HCT116 (cell line): ENCODE measurements around the gene HOXC11. TPM values are rescaled to one million over a fixed set of nuclear protein-coding genes. Genes with fewer than 3 reads are reported as not detected.

Source experiments
- ATAC-seq: fragments of 200-7000 bp; cut with Tn5 transposase; 2 replicates; pipeline ENCODE4 v1.9.1; 2020; ENCODE audit warnings: mild to moderate bottlenecking, moderate library complexity
- BruUV-seq: library from RNA; stranded (reverse); fragments of 400-500 nt; replicated peaks from 2 replicates; lab custom pipeline; 2021; lab: Mats Ljungman, UMichigan
- CTCF ChIA-PET: fragments of 300-600 bp; sonication (Branson Sonifier 250); formaldehyde crosslinking; loops from one replicate; lab custom pipeline; 2021; ENCODE audit warnings: antibody characterized with exemption; lab: Charles Lee
- POLR2A ChIA-PET: fragments of 300-600, 350-600 bp; sonication (Branson Sonifier 250); formaldehyde crosslinking; loops from one replicate; lab custom pipeline; 2021; ENCODE audit warnings: antibody characterized with exemption; lab: Charles Lee
- RAD21 ChIA-PET, 2 experiments: fragments of 300-600 bp; sonication (Branson Sonifier 250); formaldehyde crosslinking; loops; one replicate each; lab custom pipeline; 2023; ENCODE audit warnings: low total read pairs in 2 of 2; ENCODE audit not compliant: uncharacterized antibody in 2 of 2, unreplicated experiment in 2 of 2, low non-redundant PET in 1 of 2; lab: Charles Lee
- DNase-seq: peaks from one replicate; pipeline ENCODE4 v3.0.0-alpha.2; 2010; ENCODE audit warnings: low read depth, low spot score
- H2AFZ ChIP-seq: fragments of 200-600 bp; shearing (Covaris generic), sonication (generic); 2 replicates; pipeline ENCODE4 v1.6.1; 2017; ENCODE audit warnings: low read depth, mixed run types, mixed read lengths, antibody characterized with exemption, low read length; ENCODE audit not compliant: poor library complexity, severe bottlenecking
- H3K27ac ChIP-seq: 2 replicates; pipeline ENCODE4 v1.5.1; 2012; ENCODE audit warnings: low read depth, low read length
- H3K27me3 ChIP-seq: fragments of 200-600 bp; sonication (generic); 2 replicates; pipeline ENCODE4 v1.6.1; 2016; ENCODE audit warnings: mixed run types, low read length, mixed read lengths; ENCODE audit not compliant: insufficient read depth
- H3K36me3 ChIP-seq, 2 experiments: fragments of 200-500 bp in 1 of 2; fragments of 200-600 bp in 1 of 2; sonication (Bioruptor generic) in 1 of 2; sonication (generic) in 1 of 2; 2 replicates each; pipeline versions ENCODE4 v1.5.1 to v1.6.1; 2014 to 2016; ENCODE audit warnings: low read length in 2 of 2, inconsistent platforms in 1 of 2, mixed read lengths in 1 of 2, mixed run types in 1 of 2; ENCODE audit not compliant: insufficient read depth in 2 of 2, control insufficient read depth in 1 of 2
- H3K4me1 ChIP-seq, 2 experiments: fragments of 200-600 bp in 1 of 2; sonication (generic) in 1 of 2; 2 replicates each; pipeline versions ENCODE4 v1.5.1 to v1.6.1; 2012 to 2017; ENCODE audit warnings: low read length in 2 of 2, inconsistent platforms in 1 of 2, mild to moderate bottlenecking in 1 of 2, mixed read lengths in 1 of 2, mixed run types in 1 of 2, moderate library complexity in 1 of 2; ENCODE audit not compliant: insufficient read depth in 2 of 2, control insufficient read depth in 1 of 2
- H3K4me2 ChIP-seq: fragments of 200-600 bp; sonication (generic); 2 replicates; pipeline ENCODE4 v1.6.1; 2017; ENCODE audit warnings: mixed run types, low read length, mixed read lengths
- H3K4me3 ChIP-seq, 2 experiments: fragments of 200-600 bp in 1 of 2; sonication (generic) in 1 of 2; replicated peaks in 1 of 2; 2 replicates each; pipeline ENCODE4 v1.5.1; 2011 to 2016; ENCODE audit warnings: low read length in 2 of 2, control low read depth in 1 of 2, low read depth in 1 of 2, mild to moderate bottlenecking in 1 of 2, mixed read lengths in 1 of 2, mixed run types in 1 of 2
- H3K79me2 ChIP-seq: fragments of 200-600 bp; sonication (generic); 2 replicates; pipeline ENCODE4 v1.6.1; 2017; ENCODE audit warnings: mild to moderate bottlenecking, mixed run types, low read length, moderate library complexity, mixed read lengths; ENCODE audit not compliant: insufficient read depth
- H3K9ac ChIP-seq: fragments of 200-600 bp; sonication (generic); 2 replicates; pipeline ENCODE4 v1.6.1; 2016; ENCODE audit warnings: low read length, mixed read lengths
- H3K9me2 ChIP-seq: fragments of 200-600 bp; sonication (generic), shearing (Covaris generic); 2 replicates; pipeline ENCODE4 v1.6.1; 2017; ENCODE audit warnings: mixed run types, mild to moderate bottlenecking, moderate library complexity; ENCODE audit not compliant: insufficient read depth
- H3K9me3 ChIP-seq, 2 experiments: fragments of 200-500 bp in 1 of 2; fragments of 200-600 bp in 1 of 2; sonication (Bioruptor generic) in 1 of 2; sonication (generic) in 1 of 2; 2 replicates each; pipeline ENCODE4 v1.6.1; 2014 to 2017; ENCODE audit warnings: low read length in 2 of 2, mixed read lengths in 2 of 2, inconsistent platforms in 1 of 2, low read depth in 1 of 2, mild to moderate bottlenecking in 1 of 2, mixed run types in 1 of 2, moderate library complexity in 1 of 2; ENCODE audit not compliant: control insufficient read depth in 1 of 2, insufficient read depth in 1 of 2
- H4K20me1 ChIP-seq: fragments of 200-600 bp; sonication (generic), shearing (Covaris generic); 2 replicates; pipeline ENCODE4 v1.6.1; 2017; ENCODE audit warnings: mixed run types, mild to moderate bottlenecking, moderate library complexity; ENCODE audit not compliant: insufficient read depth
- CTCF ChIP-seq, 3 experiments: fragments of 200-600 bp in 1 of 3; sonication (generic) in 1 of 3; IDR thresholded peaks in 2 of 3; conservative IDR thresholded peaks in 1 of 3; 2 replicates each; pipeline ENCODE4 v1.5.1; 2012 to 2017; ENCODE audit warnings: low read depth in 2 of 3, low read length in 2 of 3, antibody characterized with exemption in 1 of 3, borderline replicate concordance in 1 of 3, control low read depth in 1 of 3, mild to moderate bottlenecking in 1 of 3, mixed read lengths in 1 of 3, mixed run types in 1 of 3, moderate library complexity in 1 of 3; ENCODE audit not compliant: insufficient read depth in 1 of 3
- EZH2 ChIP-seq: fragments of 200-600 bp; sonication (generic); IDR thresholded peaks from 2 replicates; pipeline ENCODE4 v1.6.1; 2017; ENCODE audit warnings: antibody characterized with exemption, mixed run types
- FOSL1 ChIP-seq: IDR thresholded peaks from 2 replicates; pipeline ENCODE4 v1.6.1; 2012; ENCODE audit warnings: low read depth
- JUND ChIP-seq: IDR thresholded peaks from 2 replicates; pipeline ENCODE4 v1.6.1; 2012
- SP1 ChIP-seq: IDR thresholded peaks from 2 replicates; pipeline ENCODE4 v1.6.1; 2012; ENCODE audit warnings: low read depth
- TCF7L2 ChIP-seq: IDR thresholded peaks from 2 replicates; pipeline ENCODE4 v1.7.0; 2011; ENCODE audit warnings: borderline replicate concordance, inconsistent platforms; ENCODE audit not compliant: insufficient read depth, insufficient read length; ENCODE audit errors: extremely low read depth
- intact Hi-C: fragments of 100-400 bp; cut with micrococcal nuclease; formaldehyde crosslinking; loops from 2 replicates; pipeline ENCODE4 v1.10.0; 2022
- total RNA-seq: library from RNA; stranded (reverse); gene quantifications from one replicate; pipeline ENCODE4 v1.2.1, GENCODE V29; 2021; ENCODE audit not compliant: unreplicated experiment

HOXC11 gene
- total RNA-seq, 1 experiment from 2014 or later, result 0.22 TPM

DNA sequence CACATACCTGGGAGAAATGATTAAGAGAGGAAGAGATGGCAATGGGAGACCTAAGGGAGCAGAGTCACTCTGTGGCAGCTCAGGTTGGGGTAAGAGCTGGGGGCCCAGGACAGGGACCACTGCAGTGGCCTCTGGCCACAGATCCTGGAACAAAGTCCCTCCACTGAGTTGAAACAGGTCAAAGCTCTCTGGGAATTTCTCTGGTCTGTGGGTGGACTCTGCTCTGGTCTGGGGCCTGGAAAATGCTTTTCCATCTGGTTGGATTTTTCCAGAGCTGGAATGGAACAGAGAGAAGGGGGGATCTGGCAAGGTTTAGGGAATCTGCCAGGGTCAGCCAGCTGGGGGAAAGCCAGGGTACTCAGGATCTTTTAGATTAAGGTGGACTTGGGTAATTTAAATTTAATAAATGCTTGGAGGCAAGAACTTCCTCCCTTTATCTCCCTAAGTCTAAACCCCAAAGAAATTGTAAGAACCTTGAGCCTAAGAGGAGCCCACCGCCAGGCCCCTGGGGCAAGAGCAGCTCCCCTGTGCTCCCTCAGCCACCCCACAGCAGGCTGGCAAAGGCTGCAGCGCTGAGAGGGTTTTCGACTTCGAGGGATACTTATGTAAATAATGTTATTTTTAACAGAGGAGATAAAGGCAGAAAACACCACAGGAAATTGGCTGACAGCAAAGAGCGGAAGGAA is 15.8 kb downstream of the HOXC11 start:
- no peaks in the 10 kb centered on the region for H3K79me2 ChIP-seq
- peaks cover 4 to 17% of the 10 kb centered on the region in 2 experiments for H3K4me1 ChIP-seq
- H4K20me1 ChIP-seq, result no peaks in the 10 kb centered on the region
- H3K36me3 ChIP-seq, result no peaks in the 10 kb centered on the region
- peak overlapping the region in 1 of 2 experiments; percentile 49; a peak in 1 of 4 replicates for H3K4me3 ChIP-seq
- H2AFZ ChIP-seq, result peak overlapping the region; percentile 60
- H3K4me2 ChIP-seq, result peak overlapping the region; percentile 80
- DNase-seq (no peak), ATAC-seq (peak; percentile 30)
- H3K9me3 ChIP-seq, result no peaks in the 10 kb centered on the region
- CTCF ChIA-PET, result interaction anchor here (0.8 to 5.7 kb wide), 8 partner anchors 17 to 336 kb away, joined by 3 to 35 read pairs (median 4); partner anchors contain the start of genes COPZ1 and HOXC5
- no peaks in the 10 kb centered on the region for H3K9me2 ChIP-seq
- peak overlapping the region; percentile 45; the same call in 1 of the 2 replicates for H3K9ac ChIP-seq
- no peak for TF ChIP-seq EZH2
- no peak for TF ChIP-seq JUND
- no peak for TF ChIP-seq SP1
- no peak for TF ChIP-seq CTCF (IDR thresholded peaks at IDR 0.05 in 2 of 3, conservative IDR thresholded peaks at IDR 0.05 in 1 of 3; ENCODE audit: borderline replicate concordance in 1 of 3, insufficient read depth in 1 of 3, low read depth in 2 of 3, low read length in 2 of 3)
- no peak for TF ChIP-seq TCF7L2
- no peak for TF ChIP-seq FOSL1
- POLR2A ChIA-PET, result interaction anchor here (1.1 kb wide), 1 partner anchor 291 kb away, joined by 3 read pairs; the partner anchor contains the start of gene CBX5
- no peak overlapping the region for H3K27ac ChIP-seq
- no TSS peak for BruUV-seq
- RAD21 ChIA-PET, result interaction anchor here in 1 of 2 experiments (1.0 kb wide), 1 partner anchor 232 kb away, joined by 5 read pairs; no protein-coding TSS in a partner anchor
- H3K27me3 ChIP-seq, result no peaks in the 10 kb centered on the region
- intact Hi-C loops, result loop anchor here (5.0 kb wide), 1 partner anchor 221 kb away; no protein-coding TSS in a partner anchor
